H9 (cell line): Measurements from ENCODE around the gene BTRC. TPM values are rescaled to one million over a fixed set of nuclear protein-coding genes. Genes with fewer than 3 reads are reported as not detected.

Source experiments
- DNase-seq: peaks from one replicate; pipeline ENCODE4 v3.0.0-alpha.2; 2017
- H2AFZ ChIP-seq: one replicate; pipeline ENCODE4 v1.6.1; 2013; ENCODE audit warnings: mild to moderate bottlenecking, low read length, control low read depth, moderate library complexity
- H2AK5ac ChIP-seq: 2 replicates; pipeline ENCODE4 v1.6.1; 2013; ENCODE audit warnings: low read length, control low read depth, mixed read lengths; ENCODE audit not compliant: insufficient read length
- H2BK120ac ChIP-seq: one replicate; pipeline ENCODE4 v1.6.1; 2013; ENCODE audit warnings: low read depth, mild to moderate bottlenecking, low read length, control low read depth, inconsistent platforms; ENCODE audit not compliant: poor library complexity, severe bottlenecking
- H2BK12ac ChIP-seq: 2 replicates; pipeline ENCODE4 v1.6.1; 2013; ENCODE audit warnings: low read length, control low read depth, mixed read lengths, low read depth; ENCODE audit not compliant: insufficient read length
- H2BK15ac ChIP-seq: 2 replicates; pipeline ENCODE4 v1.6.1; 2013; ENCODE audit warnings: low read depth, low read length, control low read depth
- H2BK20ac ChIP-seq: one replicate; pipeline ENCODE4 v1.6.1; 2013; ENCODE audit warnings: low read depth, mild to moderate bottlenecking, low read length, control low read depth, inconsistent platforms; ENCODE audit not compliant: poor library complexity, severe bottlenecking
- H2BK5ac ChIP-seq: 2 replicates; pipeline ENCODE4 v1.6.1; 2013; ENCODE audit warnings: low read length, control low read depth, mixed read lengths; ENCODE audit not compliant: insufficient read length
- H3K14ac ChIP-seq: 2 replicates; pipeline ENCODE4 v1.6.1; 2013; ENCODE audit warnings: low read length, control low read depth; ENCODE audit not compliant: insufficient read depth
- H3K18ac ChIP-seq: 2 replicates; pipeline ENCODE4 v1.6.1; 2013; ENCODE audit warnings: low read depth, mild to moderate bottlenecking, mixed read lengths, low read length, control low read depth; ENCODE audit not compliant: insufficient read length
- H3K23ac ChIP-seq: 2 replicates; pipeline ENCODE4 v1.6.1; 2013; ENCODE audit warnings: low read length, control low read depth, mixed read lengths, low read depth; ENCODE audit not compliant: insufficient read length
- H3K23me2 ChIP-seq: 2 replicates; pipeline ENCODE4 v1.6.1; 2013; ENCODE audit warnings: low read depth, mild to moderate bottlenecking, mixed read lengths, low read length, control low read depth; ENCODE audit not compliant: insufficient read length, poor library complexity, severe bottlenecking
- H3K27ac ChIP-seq: 2 replicates; pipeline ENCODE4 v1.5.1; 2013; ENCODE audit warnings: low read length, control low read depth, mixed read lengths, low read depth; ENCODE audit not compliant: insufficient read length
- H3K27me3 ChIP-seq: 2 replicates; pipeline ENCODE4 v1.6.1; 2013; ENCODE audit warnings: low read length, control low read depth, inconsistent platforms; ENCODE audit not compliant: insufficient read depth
- H3K4ac ChIP-seq: 2 replicates; pipeline ENCODE4 v1.6.1; 2013; ENCODE audit warnings: low read depth, mild to moderate bottlenecking, control low read depth, inconsistent platforms, low read length, moderate library complexity
- H3K4me1 ChIP-seq: 2 replicates; pipeline ENCODE4 v1.6.1; 2013; ENCODE audit warnings: low read length, control low read depth, inconsistent platforms; ENCODE audit not compliant: insufficient read depth
- H3K4me2 ChIP-seq: 2 replicates; pipeline ENCODE4 v1.6.1; 2013; ENCODE audit warnings: low read length, control low read depth, mixed read lengths; ENCODE audit not compliant: insufficient read length, insufficient read depth
- H3K56ac ChIP-seq: 2 replicates; pipeline ENCODE4 v1.6.1; 2013; ENCODE audit warnings: low read depth, mild to moderate bottlenecking, mixed read lengths, low read length, control low read depth; ENCODE audit not compliant: insufficient read length
- H3K79me1 ChIP-seq: 2 replicates; pipeline ENCODE4 v1.6.1; 2013; ENCODE audit warnings: low read depth, mild to moderate bottlenecking, moderate library complexity, low read length, control low read depth, inconsistent platforms; ENCODE audit not compliant: insufficient read depth, poor library complexity, severe bottlenecking
- H3K79me2 ChIP-seq: 2 replicates; pipeline ENCODE4 v1.6.1; 2013; ENCODE audit warnings: low read length, control low read depth, inconsistent platforms; ENCODE audit not compliant: insufficient read depth
- H3K9ac ChIP-seq: 2 replicates; pipeline ENCODE4 v1.6.1; 2013; ENCODE audit warnings: low read length, control low read depth, mixed read lengths; ENCODE audit not compliant: insufficient read length; ENCODE audit errors: extremely low read depth
- H3K9me3 ChIP-seq: one replicate; pipeline ENCODE4 v1.6.1; 2013; ENCODE audit warnings: low read depth, low read length, inconsistent platforms; ENCODE audit not compliant: control insufficient read depth
- H3T11ph ChIP-seq: one replicate; pipeline ENCODE4 v1.6.1; 2013; ENCODE audit warnings: mild to moderate bottlenecking, low read length, control low read depth, inconsistent platforms
- H4K20me1 ChIP-seq: one replicate; pipeline ENCODE4 v1.6.1; 2013; ENCODE audit not compliant: control insufficient read depth, insufficient read length, insufficient read depth
- H4K5ac ChIP-seq: 2 replicates; pipeline ENCODE4 v1.6.1; 2013; ENCODE audit warnings: low read depth, mild to moderate bottlenecking, mixed read lengths, low read length, control low read depth; ENCODE audit not compliant: insufficient read length
- H4K8ac ChIP-seq: replicated peaks from 2 replicates; pipeline ENCODE4 v1.6.1; 2013; ENCODE audit warnings: low read length, control low read depth, mixed read lengths, low read depth; ENCODE audit not compliant: insufficient read length
- H4K91ac ChIP-seq: 2 replicates; pipeline ENCODE4 v1.6.1; 2013; ENCODE audit warnings: low read depth, mild to moderate bottlenecking, moderate library complexity, mixed read lengths, low read length, control low read depth; ENCODE audit not compliant: insufficient read length
- H3K27ac Mint-ChIP-seq, 3 experiments: 2 replicates in 2 of 3; 3 replicates in 1 of 3; pipeline ENCODE4 v1.8.0; 2020 to 2021; ENCODE audit warnings: mixed read lengths in 3 of 3, mild to moderate bottlenecking in 1 of 3, moderate library complexity in 1 of 3
- H3K27me3 Mint-ChIP-seq: 2 replicates; pipeline ENCODE4 v1.8.0; 2021; ENCODE audit warnings: low read depth, mild to moderate bottlenecking, moderate library complexity, mixed read lengths
- H3K36me3 Mint-ChIP-seq, 3 experiments: 2 replicates in 2 of 3; 3 replicates in 1 of 3; pipeline ENCODE4 v1.8.0; 2020 to 2021; ENCODE audit warnings: low read depth in 3 of 3, mixed read lengths in 3 of 3; ENCODE audit not compliant: insufficient read depth in 1 of 3
- H3K4me1 Mint-ChIP-seq, 2 experiments: 2 replicates each; pipeline ENCODE4 v1.8.0; 2020; ENCODE audit warnings: mixed read lengths in 2 of 2
- H3K4me3 Mint-ChIP-seq, 2 experiments: 2 replicates in 1 of 2; 3 replicates in 1 of 2; pipeline ENCODE4 v1.8.0; 2020 to 2021; ENCODE audit warnings: mild to moderate bottlenecking in 2 of 2, mixed read lengths in 2 of 2, moderate library complexity in 1 of 2
- H3K9me3 Mint-ChIP-seq, 2 experiments: 2 replicates in 1 of 2; 3 replicates in 1 of 2; pipeline ENCODE4 v1.8.0; 2020; ENCODE audit warnings: mild to moderate bottlenecking in 2 of 2, mixed read lengths in 2 of 2, moderate library complexity in 1 of 2
- CTCF ChIP-seq: fragments of 200-600 bp; sonication (generic); conservative IDR thresholded peaks from 3 replicates; pipeline ENCODE4 v1.8.0; 2021; ENCODE audit warnings: antibody characterized with exemption, mild to moderate bottlenecking
- WGBS: extraction: QIAGEN DNeasy Blood & Tissue Kit; methylation state at CpG from one replicate; pipeline ENCODE4 v1.1.7; 2013; ENCODE audit warnings: missing lambda C conversion rate, low lambda C conversion rate, mixed read lengths; ENCODE audit not compliant: insufficient read length; ENCODE audit errors: extremely low coverage; 5-methylcytosine and 5-hydroxymethylcytosine counted together
- total RNA-seq: library from RNA; stranded (reverse); gene quantifications from 2 replicates; pipeline ENCODE4 v1.2.1, GENCODE V29; 2021

Gene BTRC
- total RNA-seq, 1 experiment from 2014 or later, result 24.2 TPM

GRCh38 chr10:101563007-101563406, 209.0 kb downstream of the BTRC start:
- H3K9me3 ChIP-seq, result no peaks in the 10 kb centered on the region

More at GRCh38 chr10:101563007-101563406, 209.0 kb downstream of the BTRC start:
- Histone ChIP-seq H2AK5ac (no peak overlapping the region), H3K14ac (no peak overlapping the region), H2BK20ac (no peak overlapping the region), H2AFZ (no peak overlapping the region), H3K4me2 (no peak overlapping the region), H3K9ac (no peak overlapping the region), H3K79me1 (no peaks in the 10 kb centered on the region), H3K27me3 (peaks cover 8% of the 10 kb centered on the region; the same call in 1 of the 2 replicates), H3K23ac (no peak overlapping the region), H3K4ac (no peak overlapping the region), H4K91ac (no peak overlapping the region), H3K18ac (no peak overlapping the region), H2BK15ac (no peak overlapping the region), H3K4me1 (no peaks in the 10 kb centered on the region), H3K79me2 (no peaks in the 10 kb centered on the region), H2BK5ac (no peak overlapping the region), H4K20me1 (no peaks in the 10 kb centered on the region), H2BK12ac (no peak overlapping the region), H3K56ac (no peak overlapping the region), H2BK120ac (no peak overlapping the region), H4K5ac (no peak overlapping the region), H4K8ac (no peak overlapping the region), H3K23me2 (no peaks in the 10 kb centered on the region), H3K27ac (no peak overlapping the region), H3T11ph (no peak overlapping the region)
- Mint-ChIP-seq H3K4me1 (peaks cover 9 to 15% of the 10 kb centered on the region in 2 experiments), H3K4me3 (no peak overlapping the region), H3K27me3 (peaks cover 52% of the 10 kb centered on the region), H3K36me3 (no peaks in the 10 kb centered on the region; a peak in 1 of 7 replicates), H3K27ac (no peak overlapping the region), H3K9me3 (no peaks in the 10 kb centered on the region; a peak in 1 of 5 replicates)
- DNase-seq, result peak; percentile 13
- WGBS, result no CpG with 5 or more reads among the region's 3 CpGs
- no peak for TF ChIP-seq CTCF
